ENCODE measurements around the gene SLCO2A1.

SLCO2A1 gene

DNA sequence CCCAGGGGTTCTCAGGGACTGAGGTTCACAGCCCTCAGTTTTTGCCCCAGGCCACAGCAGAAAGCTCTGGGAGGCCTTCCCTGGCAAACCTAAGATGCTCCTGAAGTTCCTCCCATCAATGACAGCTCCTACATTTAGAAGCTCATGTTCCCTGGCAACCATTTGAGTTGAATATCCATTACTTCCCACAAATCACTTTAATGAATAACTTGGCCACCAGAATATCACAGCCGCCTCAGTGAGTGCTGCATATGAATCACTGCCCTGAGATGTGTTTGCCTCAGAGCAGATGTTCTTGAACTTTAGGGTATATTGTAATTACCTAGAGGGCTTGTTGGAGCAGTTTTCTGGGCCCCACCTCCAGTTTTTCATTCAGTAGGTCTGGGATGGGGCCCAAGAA, 27.4 kb downstream of the SLCO2A1 start:
- no peak for DNase-seq (ENCODE audit: low read depth in 4 of 4, low spot score in 1 of 4)

- no peak for DNase-seq (ENCODE audit: low read depth in 4 of 4, low spot score in 1 of 4)
These were observed 28.5 kb downstream of the SLCO2A1 start for GRCh38 chr3:134001251-134001650.

DNA sequence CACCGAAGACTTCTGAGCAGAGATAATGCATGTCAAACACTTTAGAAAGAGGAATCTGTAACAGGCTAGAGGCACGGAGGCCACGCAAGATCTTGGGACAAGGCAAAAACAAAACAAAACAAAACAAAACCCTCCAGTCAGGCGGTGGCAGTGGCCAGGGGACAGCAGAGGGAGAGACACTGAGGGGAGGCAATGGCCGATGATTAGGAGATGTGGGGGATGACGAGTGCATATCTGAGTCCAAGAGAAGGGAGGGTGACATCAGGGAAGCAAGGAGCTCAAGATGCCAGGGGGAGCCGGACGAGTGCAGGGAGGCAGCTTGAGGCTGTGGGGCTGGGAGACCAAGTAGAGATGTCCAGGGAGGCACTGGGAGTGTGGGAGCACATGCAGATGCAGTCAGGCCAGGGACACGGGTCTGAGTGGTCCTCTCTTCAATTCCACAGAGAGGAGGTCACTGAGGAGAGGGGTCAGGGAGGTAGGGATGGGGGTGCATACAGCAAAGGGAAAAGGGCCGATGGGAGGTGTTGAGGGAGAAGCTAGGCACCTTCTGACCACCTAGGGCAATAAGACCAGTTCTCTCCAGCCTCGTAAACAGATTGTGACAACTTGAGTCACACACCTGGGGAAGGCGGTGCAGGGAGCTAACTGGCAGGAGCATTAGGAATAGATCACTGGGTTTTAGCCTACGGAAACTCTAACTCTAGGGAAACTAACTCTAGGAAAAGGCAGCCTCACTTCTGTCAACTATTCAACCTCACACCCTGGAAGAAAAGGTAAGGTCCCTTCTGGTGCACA, 29.6 kb downstream of the SLCO2A1 start:
- no peak for DNase-seq (ENCODE audit: low read depth in 4 of 4, low spot score in 1 of 4)

DNA sequence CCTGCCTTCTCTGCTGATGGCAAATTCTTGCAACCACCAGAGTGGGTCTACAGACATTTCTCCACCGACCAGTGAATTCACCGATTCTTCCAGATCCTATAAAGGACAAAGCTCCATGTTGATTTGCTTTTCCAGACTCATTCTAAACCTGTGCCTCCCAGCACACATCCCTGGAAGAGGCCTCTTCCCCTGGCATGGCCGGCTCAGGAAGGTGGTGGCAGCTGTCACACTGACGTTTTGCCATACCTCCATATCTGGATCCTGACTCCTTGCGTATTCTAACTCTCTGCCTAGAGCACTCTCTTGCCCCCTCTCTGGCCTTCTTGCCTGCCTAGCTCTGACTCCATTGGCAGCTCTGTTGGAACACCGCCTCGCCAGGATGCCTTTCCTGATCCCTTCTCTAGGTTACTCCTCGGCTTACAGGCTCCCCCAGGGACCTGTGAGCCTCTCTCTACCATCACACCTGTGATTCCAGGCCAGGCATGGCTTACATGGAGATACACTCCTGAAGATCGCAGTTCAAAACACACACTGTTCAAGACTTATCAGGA, 31.0 kb downstream of the SLCO2A1 start:
- no peak for DNase-seq (ENCODE audit: low read depth in 4 of 4, low spot score in 1 of 4)

DNA sequence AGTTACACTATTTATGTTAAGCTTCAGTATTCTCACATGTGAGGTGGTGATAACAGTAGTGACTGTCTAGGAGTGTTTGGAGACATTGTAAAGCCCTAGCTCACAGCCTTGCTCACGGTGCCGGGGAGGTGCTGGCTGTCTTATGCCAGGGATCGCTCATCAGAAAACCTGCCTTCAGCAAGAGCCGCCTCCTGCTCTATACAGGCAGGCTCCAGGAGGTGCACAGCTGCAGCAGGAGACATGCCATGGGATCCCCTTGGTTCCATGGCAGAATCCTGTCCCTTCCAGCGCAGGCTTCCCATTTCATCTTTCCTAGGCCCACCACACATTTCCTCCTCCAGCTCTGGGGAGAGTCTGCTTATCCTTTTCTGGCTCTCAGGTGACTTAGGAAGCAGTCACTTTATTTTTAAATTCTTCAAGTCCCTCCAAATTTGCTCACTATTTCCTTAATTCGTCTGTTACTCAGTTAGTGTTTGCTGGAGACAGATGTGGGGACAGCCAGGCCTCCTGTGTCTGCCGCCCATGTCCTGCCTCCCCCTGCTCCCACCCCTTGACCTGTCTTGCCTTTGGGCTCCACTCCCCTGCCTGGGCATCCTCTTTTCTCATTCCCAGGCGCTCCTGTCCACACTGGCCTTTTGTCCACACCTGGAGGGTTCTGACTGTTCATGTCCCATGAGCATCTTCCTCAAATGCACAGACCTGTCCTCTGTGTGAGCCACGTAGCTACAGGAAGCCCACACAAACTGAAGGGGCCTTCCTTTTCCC, 31.7 kb downstream of the SLCO2A1 start:
- DNase-seq (ENCODE audit: low read depth in 4 of 4, low spot score in 1 of 4): no peak

DNA sequence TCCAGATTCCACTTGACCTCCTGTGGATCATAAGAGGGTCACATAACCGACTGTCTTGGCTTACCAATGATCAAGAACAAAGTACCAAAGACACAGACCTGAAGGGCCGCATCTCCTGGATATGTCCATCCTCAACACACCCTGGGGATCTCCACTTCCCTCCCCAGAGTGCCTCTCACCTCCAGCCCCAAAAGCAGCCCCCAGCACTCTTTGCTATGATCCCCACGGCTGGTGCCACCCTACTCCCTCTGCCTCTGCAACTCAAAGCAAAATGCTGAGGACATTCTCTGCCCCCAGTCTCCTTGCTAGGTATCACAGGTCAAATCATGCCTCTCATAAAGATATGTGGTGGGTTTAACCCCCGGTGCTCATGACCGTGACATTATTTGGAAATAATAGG, 32.7 kb downstream of the SLCO2A1 start:
- no peak for DNase-seq (ENCODE audit: low read depth in 4 of 4, low spot score in 1 of 4)

DNA sequence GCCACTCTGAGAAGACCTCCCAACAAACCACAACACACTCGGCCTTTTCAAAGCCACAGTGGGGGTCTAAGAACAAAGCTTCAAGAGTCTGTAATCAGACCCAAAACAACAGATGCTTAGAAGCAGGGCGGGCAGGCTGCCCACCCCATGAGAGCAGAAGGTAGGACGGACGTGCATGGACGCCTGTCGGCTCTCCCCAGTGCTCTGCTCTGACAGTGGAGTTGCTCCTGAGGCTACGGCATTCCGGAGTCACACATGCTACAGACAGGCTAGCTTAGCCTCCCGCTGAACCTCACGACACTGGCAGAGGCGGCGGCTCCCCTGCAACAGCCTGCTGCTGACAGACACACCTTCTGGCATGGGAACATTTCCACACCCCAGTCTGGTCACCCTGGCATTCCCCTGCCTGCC, 33.5 kb downstream of the SLCO2A1 start:
- DNase-seq (ENCODE audit: low read depth in 4 of 4, low spot score in 1 of 4): no peak

DNA sequence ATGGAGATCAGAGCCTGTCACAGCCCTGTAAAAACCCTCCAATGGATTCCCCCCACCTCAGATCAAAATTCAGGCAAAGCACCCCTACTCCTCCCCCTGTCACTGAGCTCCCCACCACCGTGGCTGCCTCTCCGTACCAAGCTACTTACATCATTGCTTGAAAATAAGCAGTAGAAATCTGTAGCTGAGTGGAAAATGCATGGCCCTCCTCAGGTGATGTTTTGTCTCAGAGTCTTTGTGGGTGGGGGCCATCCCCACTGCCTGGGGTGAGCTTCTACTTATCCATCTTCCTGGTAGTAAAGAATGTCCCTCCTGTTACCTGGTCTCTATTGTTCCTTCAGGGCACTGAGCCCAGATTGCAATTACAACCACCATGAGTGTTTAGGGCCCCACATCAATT, 34.5 kb downstream of the SLCO2A1 start:
- DNase-seq (ENCODE audit: low read depth in 4 of 4, low spot score in 1 of 4): no peak

- no peak for DNase-seq (ENCODE audit: low read depth in 4 of 4, low spot score in 1 of 4)
These were observed 35.4 kb downstream of the SLCO2A1 start for GRCh38 chr3:133994166-133994890.

DNA sequence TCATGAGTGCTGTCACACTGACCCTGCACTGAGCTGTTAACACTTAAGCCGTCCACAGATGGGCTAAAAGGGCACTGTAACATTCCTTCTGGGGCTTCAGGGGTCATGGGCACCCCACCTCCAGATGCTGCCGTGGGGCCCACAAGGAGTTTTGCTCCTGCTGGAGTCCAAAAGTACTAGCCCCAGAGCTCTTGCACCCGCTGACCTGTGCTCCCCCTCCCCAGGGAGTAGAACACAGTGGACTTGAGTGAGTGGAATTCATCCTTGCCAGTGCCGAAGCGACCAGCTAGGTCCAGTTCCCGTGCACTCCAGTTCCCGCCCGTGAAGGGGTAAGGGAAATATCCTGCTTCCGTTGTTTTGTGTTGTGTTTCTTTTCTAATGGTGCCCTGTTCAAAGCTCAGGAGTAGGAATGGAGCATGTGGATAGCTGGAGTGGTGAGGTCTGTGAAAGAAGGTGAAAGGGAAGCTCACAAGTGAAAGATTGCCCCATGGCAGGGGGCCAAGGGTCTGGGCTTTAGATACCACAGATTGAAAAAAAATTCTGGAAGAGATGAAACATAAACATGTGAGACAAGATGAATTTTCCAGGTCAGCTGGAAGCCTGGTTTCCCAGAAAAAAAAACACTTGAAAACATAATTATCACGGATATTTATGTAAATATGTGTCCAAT, 36.6 kb downstream of the SLCO2A1 start:
- no peak for DNase-seq (ENCODE audit: low read depth in 4 of 4, low spot score in 1 of 4)

- DNase-seq (ENCODE audit: low read depth in 4 of 4, low spot score in 1 of 4): no peak
These were observed 37.3 kb downstream of the SLCO2A1 start for GRCh38 chr3:133992381-133992780.

DNA sequence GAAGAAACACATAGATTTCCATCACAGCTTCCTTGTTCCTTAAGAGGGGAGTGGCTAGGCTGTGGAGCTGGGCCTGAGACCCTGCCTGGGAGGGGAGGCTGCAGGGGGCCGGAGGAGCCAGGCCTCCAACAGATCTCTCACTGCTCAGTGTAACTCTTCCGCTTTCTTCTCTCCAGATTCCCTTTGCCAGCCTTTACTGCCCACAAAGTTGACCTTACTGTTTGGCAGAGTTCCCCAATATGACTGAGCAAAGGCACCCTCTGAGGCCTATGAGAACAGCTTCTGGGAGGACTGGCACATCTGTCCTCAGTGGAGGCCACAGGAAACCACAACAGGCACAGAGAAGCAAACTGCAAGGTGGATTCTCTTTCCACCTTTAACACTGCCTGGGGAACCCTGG, 38.1 kb downstream of the SLCO2A1 start:
- no peak for DNase-seq (ENCODE audit: low read depth in 4 of 4, low spot score in 1 of 4)

DNA sequence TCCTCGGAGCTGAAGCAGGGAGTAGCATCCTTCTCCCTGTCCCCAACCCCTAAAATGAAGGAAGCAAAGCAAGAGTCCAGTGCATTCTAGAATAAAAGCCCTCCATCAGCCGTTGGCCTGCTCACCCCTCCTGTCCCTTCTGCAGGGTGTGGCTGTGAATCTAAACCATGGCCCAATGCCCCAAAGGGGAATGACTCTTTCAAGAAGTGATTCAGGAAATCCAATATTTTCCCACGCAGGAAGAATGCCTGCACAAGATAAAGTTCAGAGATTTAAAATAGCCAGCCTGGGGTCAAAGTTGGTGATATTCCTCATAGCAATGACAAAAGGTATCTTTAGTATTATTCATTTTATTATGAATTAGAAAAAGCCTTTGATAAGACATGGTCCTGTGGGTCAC, 38.5 kb downstream of the SLCO2A1 start:
- DNase-seq (ENCODE audit: low read depth in 4 of 4, low spot score in 1 of 4): no peak

- no peak for DNase-seq (ENCODE audit: low read depth in 4 of 4, low spot score in 1 of 4)
These were observed 39.6 kb downstream of the SLCO2A1 start for GRCh38 chr3:133989936-133990702.

- DNase-seq (ENCODE audit: low read depth in 4 of 4, low spot score in 1 of 4): no peak
These were observed 41.0 kb downstream of the SLCO2A1 start for GRCh38 chr3:133988631-133989161.

GRCh38 chr3:133987948-133988484, 41.7 kb downstream of the SLCO2A1 start:
- DNase-seq (ENCODE audit: low read depth in 4 of 4, low spot score in 1 of 4): no peak

GRCh38 chr3:133987136-133987535, 42.6 kb downstream of the SLCO2A1 start:
- no peak for DNase-seq (ENCODE audit: low read depth in 4 of 4, low spot score in 1 of 4)

DNA sequence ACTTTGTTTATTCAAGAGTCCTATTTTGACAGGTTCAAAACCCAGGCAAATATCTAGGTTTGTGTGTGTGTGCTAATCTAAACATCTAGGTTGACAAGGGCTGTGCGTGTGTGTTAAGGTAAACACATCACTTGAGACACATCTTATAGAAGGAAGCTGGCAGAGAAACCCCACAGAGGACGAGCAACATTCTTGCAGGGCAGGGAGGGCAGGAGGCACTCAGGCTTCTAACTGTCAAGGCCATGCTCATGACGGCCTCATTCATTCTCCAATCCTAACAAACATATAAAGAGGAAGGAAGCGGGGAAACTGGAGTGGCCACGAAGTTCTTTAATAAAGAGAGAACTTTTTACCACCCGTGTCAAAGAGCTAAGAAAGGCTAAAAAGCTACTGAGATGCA, 43.4 kb downstream of the SLCO2A1 start:
- DNase-seq (ENCODE audit: low read depth in 4 of 4, low spot score in 1 of 4): no peak

- no peak for DNase-seq (ENCODE audit: low read depth in 4 of 4, low spot score in 1 of 4)
These were observed 44.8 kb downstream of the SLCO2A1 start for GRCh38 chr3:133984975-133985374.
